ENCODE measurements around the gene TICAM1. TPM values are rescaled to one million over a fixed set of nuclear protein-coding genes. Genes with fewer than 3 reads are reported as not detected.
A peak's percentile ranks its signal among the peaks of the same experiment; 100 is the strongest.

Gene TICAM1
- polyA plus RNA-seq (2013) = 7.5 and 7.6 TPM in 2 replicates

DNA sequence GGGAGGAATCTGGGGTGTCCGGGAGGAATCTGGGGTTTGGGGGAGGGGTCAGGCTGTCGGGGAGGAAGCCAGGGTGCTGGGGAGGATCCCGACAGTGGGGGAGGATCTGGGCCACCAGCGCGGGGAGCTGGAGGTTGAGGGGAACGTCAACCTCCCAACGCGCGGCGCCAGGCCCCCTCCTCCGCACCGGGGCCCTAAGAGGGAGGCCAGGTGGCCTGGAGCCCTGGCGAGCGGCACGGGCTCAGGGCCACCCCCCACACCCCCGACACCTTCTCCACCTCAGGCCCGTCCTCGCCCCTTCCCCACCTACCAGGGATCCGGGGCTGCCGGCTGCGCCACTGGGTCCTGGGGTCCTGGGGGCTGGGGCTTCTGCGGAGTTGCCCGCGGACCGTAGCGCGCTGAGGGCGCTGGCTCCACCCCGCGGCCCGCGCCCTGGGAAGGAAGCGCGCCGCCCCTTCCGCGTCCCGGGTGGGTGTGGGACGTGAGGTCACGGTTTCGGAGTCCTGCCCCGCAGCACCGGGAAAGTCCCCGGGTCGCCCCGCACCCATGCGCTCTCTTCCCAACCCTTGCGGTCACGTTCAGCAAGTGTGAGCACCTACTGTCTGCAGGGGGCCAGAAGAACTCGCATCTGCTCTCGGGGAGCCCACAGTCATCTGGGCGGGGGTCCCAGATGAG, at the start of gene TICAM1:
Gene TICAM1, minus strand, starts transcription at position 409 of the 675 bp plus-strand sequence. CDS start 13,335 bp downstream, outside the sequence.
- WGBS (ENCODE audit: extremely low coverage, insufficient coverage, insufficient read length) = no CpG with 5 or more reads among the region's 52 CpGs
- peak within 1 kb of the TSS; percentile 83 for H2AFZ ChIP-seq (ENCODE audit: insufficient read depth, low read length, poor library complexity)
- H4K91ac ChIP-seq (ENCODE audit: low read depth, low read length) = peak within 1 kb of the TSS; percentile 48
- no peak within 1 kb of the TSS for H3K23ac ChIP-seq (ENCODE audit: low read length)
- H3K4me2 ChIP-seq (ENCODE audit: low read length) = peak within 1 kb of the TSS; percentile 61
- H4K12ac ChIP-seq (ENCODE audit: low read depth, low read length) = peak within 1 kb of the TSS; percentile 62
- DNase-seq = peak; percentile 76 to 80
- no peaks in the 10 kb centered on the region for H3K27me3 ChIP-seq (ENCODE audit: insufficient read depth, low read length)
- peak within 1 kb of the TSS; percentile 90 for H4K8ac ChIP-seq (ENCODE audit: low read depth, low read length)
- no peak within 1 kb of the TSS for H2BK5ac ChIP-seq (ENCODE audit: low read depth, low read length, poor library complexity)
- peak within 1 kb of the TSS; percentile 5 for H3K4ac ChIP-seq (ENCODE audit: low read depth, low read length)
- peaks cover 0 to 6% of the 10 kb centered on the region in 2 experiments for H3K4me1 ChIP-seq (ENCODE audit: control insufficient read depth in 1 of 2, insufficient read depth in 2 of 2, low read length in 2 of 2)
- H3K79me1 ChIP-seq (ENCODE audit: low read length) = peaks cover 5% of the 10 kb centered on the region
- peak within 1 kb of the TSS; percentile 81 for H3K18ac ChIP-seq (ENCODE audit: low read length)
- peak within 1 kb of the TSS; percentile 63 for H3K14ac ChIP-seq (ENCODE audit: low read length)
- H3K9ac ChIP-seq (ENCODE audit: low read length) = peak within 1 kb of the TSS; percentile 81
- no peak within 1 kb of the TSS for H2AK5ac ChIP-seq (ENCODE audit: low read length)
- H2BK12ac ChIP-seq (ENCODE audit: low read length) = no peak within 1 kb of the TSS
- no peak within 1 kb of the TSS for H3K27ac ChIP-seq (ENCODE audit: low read depth, low read length)
- peak within 1 kb of the TSS; percentile 52 for H2BK120ac ChIP-seq (ENCODE audit: insufficient read depth, low read length, poor library complexity)
- peak within 1 kb of the TSS; percentile 75 for H3K4me3 ChIP-seq (ENCODE audit: low read depth, low read length)
- H3K79me2 ChIP-seq (ENCODE audit: control insufficient read depth, insufficient read depth, low read length, poor library complexity) = peaks cover 2% of the 10 kb centered on the region
- H3K9me3 ChIP-seq (ENCODE audit: insufficient read depth, low read depth, low read length) = peaks cover 3% of the 10 kb centered on the region
- no peaks in the 10 kb centered on the region for H3K36me3 ChIP-seq (ENCODE audit: control insufficient read depth in 1 of 2, insufficient read depth in 2 of 2, low read length in 2 of 2)

DNA sequence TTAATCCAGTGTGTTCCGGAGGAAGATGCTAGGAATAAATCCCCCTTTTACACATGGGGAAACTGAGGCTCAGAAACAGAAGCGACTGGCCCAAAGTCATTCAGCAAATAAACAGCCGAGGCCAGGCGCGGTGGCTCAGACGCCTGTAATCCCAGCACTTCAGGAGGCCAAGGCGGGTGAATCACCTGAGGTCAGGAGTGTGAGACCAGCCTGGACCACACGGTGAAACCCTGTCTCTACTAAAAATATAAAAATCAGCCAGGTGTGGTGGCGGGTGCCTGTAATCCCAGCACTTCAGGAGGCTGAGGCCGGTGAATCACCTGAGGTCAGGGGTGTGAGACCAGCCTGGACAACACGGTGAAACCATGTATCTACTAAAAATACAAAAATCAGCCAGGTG, 47.5 kb upstream of the TICAM1 start:
- no peaks in the 10 kb centered on the region for H3K79me2 ChIP-seq (ENCODE audit: control insufficient read depth, insufficient read depth, low read length, poor library complexity)
- H3K4ac ChIP-seq (ENCODE audit: low read depth, low read length) = no peak overlapping the region
- H3K79me1 ChIP-seq (ENCODE audit: low read length) = peaks cover 9% of the 10 kb centered on the region
- no peak overlapping the region for H2BK120ac ChIP-seq (ENCODE audit: insufficient read depth, low read length, poor library complexity)
- no peak overlapping the region for H3K27ac ChIP-seq (ENCODE audit: low read depth, low read length)
- H3K14ac ChIP-seq (ENCODE audit: low read length) = no peak overlapping the region
- H2BK5ac ChIP-seq (ENCODE audit: low read depth, low read length, poor library complexity) = no peak overlapping the region
- peaks cover 9 to 12% of the 10 kb centered on the region in 2 experiments for H3K4me1 ChIP-seq (ENCODE audit: control insufficient read depth in 1 of 2, insufficient read depth in 2 of 2, low read length in 2 of 2)
- H3K23ac ChIP-seq (ENCODE audit: low read length) = no peak overlapping the region
- H2AFZ ChIP-seq (ENCODE audit: insufficient read depth, low read length, poor library complexity) = no peak overlapping the region
- H3K9me3 ChIP-seq (ENCODE audit: insufficient read depth, low read depth, low read length) = no peaks in the 10 kb centered on the region
- no peak overlapping the region for H3K4me2 ChIP-seq (ENCODE audit: low read length)
- no peak overlapping the region for H3K9ac ChIP-seq (ENCODE audit: low read length)
- H3K18ac ChIP-seq (ENCODE audit: low read length) = no peak overlapping the region
- whole genome bisulfite sequencing (ENCODE audit: extremely low coverage, insufficient coverage, insufficient read length) = no CpG with 5 or more reads among the region's 11 CpGs
- peak overlapping the region; percentile 11 for H4K91ac ChIP-seq (ENCODE audit: low read depth, low read length)
- H3K36me3 ChIP-seq (ENCODE audit: control insufficient read depth in 1 of 2, insufficient read depth in 2 of 2, low read length in 2 of 2) = no peaks in the 10 kb centered on the region
- no peak overlapping the region for H4K8ac ChIP-seq (ENCODE audit: low read depth, low read length)
- H2AK5ac ChIP-seq (ENCODE audit: low read length) = no peak overlapping the region
- no peak overlapping the region for H2BK12ac ChIP-seq (ENCODE audit: low read length)
- no peak overlapping the region for H4K12ac ChIP-seq (ENCODE audit: low read depth, low read length)
- DNase-seq = peak in 1 of 2 donors; percentile 8
- no peak overlapping the region for H3K4me3 ChIP-seq (ENCODE audit: low read depth, low read length)
- no peaks in the 10 kb centered on the region for H3K27me3 ChIP-seq (ENCODE audit: insufficient read depth, low read length)

DNA sequence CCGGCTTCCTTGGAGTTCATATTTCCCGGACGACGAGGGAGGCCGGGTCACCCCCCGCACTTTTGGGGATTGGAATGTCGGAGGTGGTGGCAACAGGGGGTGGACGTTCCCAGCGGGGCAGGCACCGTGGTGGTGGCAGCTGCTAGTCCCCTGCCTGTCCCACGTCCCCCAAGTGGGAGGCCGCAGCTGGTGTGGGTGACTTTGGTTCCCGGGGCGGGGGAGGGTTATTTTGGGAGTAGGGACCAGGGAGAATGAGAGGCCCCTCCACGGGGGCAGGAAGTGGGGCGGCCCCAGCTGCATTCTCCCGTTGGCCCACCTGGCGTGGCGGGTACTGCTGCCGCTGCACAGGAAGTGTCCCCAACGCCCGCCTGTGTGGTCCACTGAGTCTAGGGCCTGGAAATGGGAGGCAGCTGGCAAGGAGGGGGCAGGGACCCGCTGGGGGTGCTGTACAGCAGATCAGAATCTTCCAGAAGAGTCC, 47.0 kb upstream of the TICAM1 start:
- no peaks in the 10 kb centered on the region for H3K36me3 ChIP-seq (ENCODE audit: control insufficient read depth in 1 of 2, insufficient read depth in 2 of 2, low read length in 2 of 2)
- H3K27ac ChIP-seq (ENCODE audit: low read depth, low read length) = no peak overlapping the region
- no peaks in the 10 kb centered on the region for H3K27me3 ChIP-seq (ENCODE audit: insufficient read depth, low read length)
- H3K79me1 ChIP-seq (ENCODE audit: low read length) = peaks cover 9% of the 10 kb centered on the region
- H3K4me3 ChIP-seq (ENCODE audit: low read depth, low read length) = no peak overlapping the region
- H3K79me2 ChIP-seq (ENCODE audit: control insufficient read depth, insufficient read depth, low read length, poor library complexity) = no peaks in the 10 kb centered on the region
- no peak overlapping the region for H3K18ac ChIP-seq (ENCODE audit: low read length)
- H3K14ac ChIP-seq (ENCODE audit: low read length) = peak overlapping the region; percentile 29
- H2BK120ac ChIP-seq (ENCODE audit: insufficient read depth, low read length, poor library complexity) = peak overlapping the region; percentile 71
- H4K12ac ChIP-seq (ENCODE audit: low read depth, low read length) = no peak overlapping the region
- H3K9ac ChIP-seq (ENCODE audit: low read length) = no peak overlapping the region
- H3K9me3 ChIP-seq (ENCODE audit: insufficient read depth, low read depth, low read length) = no peaks in the 10 kb centered on the region
- H4K91ac ChIP-seq (ENCODE audit: low read depth, low read length) = peak overlapping the region; percentile 33
- no peak for DNase-seq
- no peak overlapping the region for H3K4me2 ChIP-seq (ENCODE audit: low read length)
- H3K4ac ChIP-seq (ENCODE audit: low read depth, low read length) = no peak overlapping the region
- H3K23ac ChIP-seq (ENCODE audit: low read length) = no peak overlapping the region
- H3K4me1 ChIP-seq (ENCODE audit: control insufficient read depth in 1 of 2, insufficient read depth in 2 of 2, low read length in 2 of 2) = peaks cover 9 to 12% of the 10 kb centered on the region in 2 experiments
- peak overlapping the region; percentile 55 for H2BK12ac ChIP-seq (ENCODE audit: low read length)
- peak overlapping the region; percentile 58 for H2BK5ac ChIP-seq (ENCODE audit: low read depth, low read length, poor library complexity)
- H2AFZ ChIP-seq (ENCODE audit: insufficient read depth, low read length, poor library complexity) = no peak overlapping the region
- WGBS (ENCODE audit: extremely low coverage, insufficient coverage, insufficient read length) = no CpG with 5 or more reads among the region's 23 CpGs
- H2AK5ac ChIP-seq (ENCODE audit: low read length) = peak overlapping the region; percentile 28
- H4K8ac ChIP-seq (ENCODE audit: low read depth, low read length) = peak overlapping the region; percentile 87

DNA sequence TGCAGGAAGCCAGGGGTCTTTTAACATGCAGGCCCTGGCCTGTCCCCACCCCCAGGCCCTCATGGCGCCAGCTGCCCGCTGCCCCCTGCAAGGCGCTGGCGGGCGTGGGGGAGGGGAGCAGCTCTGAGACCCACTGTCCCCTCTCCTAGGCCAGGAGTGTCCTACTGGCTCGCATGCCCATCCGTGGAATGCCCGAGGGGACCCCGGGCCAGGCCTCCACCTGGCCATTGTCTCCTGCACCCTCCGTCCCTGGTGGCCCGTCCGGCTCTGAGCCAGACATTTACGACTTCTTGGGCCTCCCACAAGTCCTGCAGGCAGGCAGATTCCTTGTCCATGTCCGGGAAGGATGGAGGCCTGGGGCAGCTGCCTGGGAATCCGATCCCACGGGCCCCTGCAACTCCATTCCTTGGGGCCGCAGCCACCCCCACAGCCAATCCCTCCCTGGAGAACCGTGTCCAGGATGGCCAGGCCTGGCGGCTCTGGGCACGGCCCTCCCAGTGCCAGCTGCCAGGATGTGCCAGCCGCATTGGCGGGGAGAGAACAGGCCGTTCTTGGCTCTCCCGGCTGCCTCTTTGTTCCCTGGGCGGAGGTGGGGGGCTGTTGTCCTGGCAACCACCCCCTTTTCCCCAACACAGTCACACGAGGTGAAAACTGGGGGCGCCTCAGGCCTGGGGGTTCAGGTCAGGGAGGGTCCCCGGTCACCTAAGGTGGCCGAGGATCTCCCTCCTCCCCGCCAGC, 46.4 kb upstream of the TICAM1 start:
- peak overlapping the region; percentile 70 for H2BK12ac ChIP-seq (ENCODE audit: low read length)
- WGBS (ENCODE audit: extremely low coverage, insufficient coverage, insufficient read length) = no CpG with 5 or more reads among the region's 30 CpGs

More for the DNA sequence above, 46.4 kb upstream of the TICAM1 start:
- H3K23ac ChIP-seq (ENCODE audit: low read length) = no peak overlapping the region
- no peak overlapping the region for H3K9ac ChIP-seq (ENCODE audit: low read length)
- no peaks in the 10 kb centered on the region for H3K79me2 ChIP-seq (ENCODE audit: control insufficient read depth, insufficient read depth, low read length, poor library complexity)
- H2AFZ ChIP-seq (ENCODE audit: insufficient read depth, low read length, poor library complexity) = peak overlapping the region; percentile 24
- H3K4me2 ChIP-seq (ENCODE audit: low read length) = peak overlapping the region; percentile 36
- peaks cover 9 to 12% of the 10 kb centered on the region in 2 experiments for H3K4me1 ChIP-seq (ENCODE audit: control insufficient read depth in 1 of 2, insufficient read depth in 2 of 2, low read length in 2 of 2)
- H4K8ac ChIP-seq (ENCODE audit: low read depth, low read length) = peak overlapping the region; percentile 87
- peak overlapping the region; percentile 33 for H4K91ac ChIP-seq (ENCODE audit: low read depth, low read length)
- H3K14ac ChIP-seq (ENCODE audit: low read length) = peak overlapping the region; percentile 64
- peak overlapping the region; percentile 74 for H3K18ac ChIP-seq (ENCODE audit: low read length)
- no peaks in the 10 kb centered on the region for H3K9me3 ChIP-seq (ENCODE audit: insufficient read depth, low read depth, low read length)
- peak overlapping the region; percentile 4 for H3K4me3 ChIP-seq (ENCODE audit: low read depth, low read length)
- H3K36me3 ChIP-seq (ENCODE audit: control insufficient read depth in 1 of 2, insufficient read depth in 2 of 2, low read length in 2 of 2) = no peaks in the 10 kb centered on the region
- H3K27me3 ChIP-seq (ENCODE audit: insufficient read depth, low read length) = no peaks in the 10 kb centered on the region
- no peak for DNase-seq
- peaks cover 9% of the 10 kb centered on the region for H3K79me1 ChIP-seq (ENCODE audit: low read length)
- H2BK120ac ChIP-seq (ENCODE audit: insufficient read depth, low read length, poor library complexity) = peak overlapping the region; percentile 71
- H3K27ac ChIP-seq (ENCODE audit: low read depth, low read length) = no peak overlapping the region
- H4K12ac ChIP-seq (ENCODE audit: low read depth, low read length) = peak overlapping the region; percentile 58
- H2AK5ac ChIP-seq (ENCODE audit: low read length) = peak overlapping the region; percentile 28
- H3K4ac ChIP-seq (ENCODE audit: low read depth, low read length) = no peak overlapping the region
- H2BK5ac ChIP-seq (ENCODE audit: low read depth, low read length, poor library complexity) = peak overlapping the region; percentile 58
